Measurements from ENCODE around the gene MTUS2.

DNA sequence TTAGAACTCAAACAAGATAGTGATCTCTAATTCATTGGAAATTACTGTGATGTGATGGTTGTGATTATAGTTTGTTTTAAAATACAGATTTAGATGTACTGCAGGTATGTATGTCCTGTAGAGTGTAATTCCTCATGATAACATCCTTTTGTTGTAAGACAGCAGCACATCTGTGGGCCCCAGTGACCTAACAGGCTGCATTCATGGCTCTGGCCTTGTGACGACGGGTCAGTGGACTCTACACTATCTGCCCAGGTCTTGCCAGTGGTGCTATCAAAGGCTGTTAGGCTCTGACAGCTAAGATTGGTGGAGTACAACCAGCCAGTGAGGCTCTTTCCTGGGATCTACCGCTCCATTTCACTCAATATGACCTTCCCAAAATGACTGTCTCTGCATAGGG, 158.4 kb downstream of the MTUS2 start:
- TF ChIP-seq EZH2 (IDR thresholded peaks at IDR 0.05; ENCODE audit: borderline replicate concordance, low read depth, low read length, severe bottlenecking) (no peak), POLR2A (IDR thresholded peaks at IDR 0.05; ENCODE audit: low read depth, low read length) (no peak), POLR2AphosphoS5 (IDR thresholded peaks at IDR 0.05; ENCODE audit: insufficient read depth, low read depth, low read length) (no peak), JUN (IDR thresholded peaks at IDR 0.05; ENCODE audit: borderline replicate concordance, insufficient read depth, insufficient read length, low read depth) (no peak), GATA2 (IDR thresholded peaks at IDR 0.05; ENCODE audit: insufficient read depth, insufficient read length, low read depth, low read length) (no peak)
- TF ChIP-seq, protein P1, sequence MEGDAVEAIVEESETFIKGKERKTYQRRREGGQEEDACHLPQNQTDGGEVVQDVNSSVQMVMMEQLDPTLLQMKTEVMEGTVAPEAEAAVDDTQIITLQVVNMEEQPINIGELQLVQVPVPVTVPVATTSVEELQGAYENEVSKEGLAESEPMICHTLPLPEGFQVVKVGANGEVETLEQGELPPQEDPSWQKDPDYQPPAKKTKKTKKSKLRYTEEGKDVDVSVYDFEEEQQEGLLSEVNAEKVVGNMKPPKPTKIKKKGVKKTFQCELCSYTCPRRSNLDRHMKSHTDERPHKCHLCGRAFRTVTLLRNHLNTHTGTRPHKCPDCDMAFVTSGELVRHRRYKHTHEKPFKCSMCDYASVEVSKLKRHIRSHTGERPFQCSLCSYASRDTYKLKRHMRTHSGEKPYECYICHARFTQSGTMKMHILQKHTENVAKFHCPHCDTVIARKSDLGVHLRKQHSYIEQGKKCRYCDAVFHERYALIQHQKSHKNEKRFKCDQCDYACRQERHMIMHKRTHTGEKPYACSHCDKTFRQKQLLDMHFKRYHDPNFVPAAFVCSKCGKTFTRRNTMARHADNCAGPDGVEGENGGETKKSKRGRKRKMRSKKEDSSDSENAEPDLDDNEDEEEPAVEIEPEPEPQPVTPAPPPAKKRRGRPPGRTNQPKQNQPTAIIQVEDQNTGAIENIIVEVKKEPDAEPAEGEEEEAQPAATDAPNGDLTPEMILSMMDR (IDR thresholded peaks at IDR 0.05; ENCODE audit: extremely low read depth in 1 of 2, insufficient read depth in 1 of 2, low read depth in 1 of 2, low read length in 2 of 2), result no peak
- TF ChIP-seq, protein P2, sequence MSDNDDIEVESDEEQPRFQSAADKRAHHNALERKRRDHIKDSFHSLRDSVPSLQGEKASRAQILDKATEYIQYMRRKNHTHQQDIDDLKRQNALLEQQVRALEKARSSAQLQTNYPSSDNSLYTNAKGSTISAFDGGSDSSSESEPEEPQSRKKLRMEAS (IDR thresholded peaks at IDR 0.05; ENCODE audit: insufficient read depth, insufficient read length), result no peak
